ENCODE data around the gene LYRM4. TPM values are rescaled to one million over a fixed set of nuclear protein-coding genes. Genes with fewer than 3 reads are reported as not detected.

Gene LYRM4
- total and polyA plus RNA-seq, 12 donors, result 18.3 to 33.0 (median 24.5) TPM

GRCh38 chr6:5203546-5203945 is 57.2 kb downstream of the LYRM4 start:
- no peaks in the 10 kb centered on the region for H3K9me3 ChIP-seq
- DNase-seq (no peak), ATAC-seq (no peak)
- WGBS, 2 donors, result 69 to 76% methylated on average over 10 of the region's 10 CpGs
- TF ChIP-seq CTCF (IDR thresholded peaks at IDR 0.05), result no peak
- peaks cover 23 to 91% (median 70%) of the 10 kb centered on the region in 9 donors for H3K4me1 ChIP-seq
- no peaks in the 10 kb centered on the region for H3K36me3 ChIP-seq
- intact Hi-C loops (cut with DNase I), result loop anchor here in 3 of 10 donors (5.0 to 10.0 kb wide), 3 partner anchors 59 to 149 kb away; no protein-coding TSS in a partner anchor
- peak overlapping the region in 7 of 10 donors; percentile 6 to 92 (median 85) for H3K27ac ChIP-seq
- H3K27me3 ChIP-seq, result no peaks in the 10 kb centered on the region
- no peak overlapping the region for H3K4me3 ChIP-seq

- WGBS, 2 donors, result 67 to 79% methylated on average over 7 of the region's 7 CpGs
- H3K4me3 ChIP-seq, result no peak overlapping the region
- no peak for TF ChIP-seq CTCF (IDR thresholded peaks at IDR 0.05)
- H3K36me3 ChIP-seq, result no peaks in the 10 kb centered on the region
- peak overlapping the region in 5 of 10 donors; percentile 1 to 92 (median 31) for H3K27ac ChIP-seq
- no peaks in the 10 kb centered on the region for H3K27me3 ChIP-seq
- H3K4me1 ChIP-seq, result peaks cover 23 to 85% (median 70%) of the 10 kb centered on the region in 9 donors
- intact Hi-C loops (cut with DNase I), result loop anchor here in 3 of 10 donors (5.0 to 10.0 kb wide), 3 partner anchors 58 to 148 kb away; no protein-coding TSS in a partner anchor
- no peak for DNase-seq
- peak in 1 of 8 donors; percentile 25 for ATAC-seq
- H3K9me3 ChIP-seq, result no peaks in the 10 kb centered on the region
These were observed 57.8 kb downstream of the LYRM4 start for GRCh38 chr6:5202941-5203340.

DNA sequence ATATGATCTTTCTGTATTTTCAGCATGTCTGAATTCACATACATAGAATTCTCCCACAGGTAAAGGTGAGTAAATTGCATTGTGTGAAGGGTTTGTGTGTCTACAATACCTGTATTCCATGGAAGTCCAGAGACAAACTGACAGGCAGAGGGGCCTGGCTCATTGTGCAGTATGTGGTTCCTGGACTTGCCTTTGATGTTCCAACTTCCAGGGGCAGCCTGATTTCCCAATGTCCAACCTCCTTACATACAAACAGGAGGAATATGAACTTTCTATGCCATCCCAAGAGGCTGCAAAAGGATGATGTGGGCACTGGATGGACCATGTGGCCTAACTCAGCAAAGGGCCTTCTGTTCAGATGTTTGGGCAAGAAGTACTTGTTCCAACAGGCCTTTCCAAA is 58.5 kb downstream of the LYRM4 start:
- Histone ChIP-seq H3K4me1 (peaks cover 23 to 78% (median 63%) of the 10 kb centered on the region in 9 donors), H3K4me3 (no peak overlapping the region), H3K27me3 (no peaks in the 10 kb centered on the region), H3K27ac (peak overlapping the region in 4 of 10 donors; percentile 1 to 92 (median 32)), H3K36me3 (no peaks in the 10 kb centered on the region), H3K9me3 (no peaks in the 10 kb centered on the region)
- DNase-seq (no peak), ATAC-seq (no peak)
- TF ChIP-seq CTCF (IDR thresholded peaks at IDR 0.05), result no peak
- intact Hi-C loops (cut with DNase I), result loop anchor here in 3 of 10 donors (5.0 to 10.0 kb wide), 3 partner anchors 57 to 147 kb away; no protein-coding TSS in a partner anchor

GRCh38 chr6:5201271-5201670 is 59.5 kb downstream of the LYRM4 start:
- Histone ChIP-seq H3K4me1 (peaks cover 23 to 68% (median 56%) of the 10 kb centered on the region in 9 donors), H3K27ac (peak overlapping the region in 5 of 10 donors; percentile 9 to 38 (median 36)), H3K9me3 (no peaks in the 10 kb centered on the region), H3K4me3 (no peak overlapping the region), H3K27me3 (no peaks in the 10 kb centered on the region), H3K36me3 (no peaks in the 10 kb centered on the region)
- ATAC-seq, result peak in 3 of 8 donors; percentile 20 to 34 (median 30)
- WGBS, 2 donors, result 69 to 71% methylated on average over 5 of the region's 5 CpGs
- DNase-seq, result no peak
- no peak for TF ChIP-seq CTCF (IDR thresholded peaks at IDR 0.05)
- intact Hi-C loops (cut with DNase I), result loop anchor here in 3 of 10 donors (5.0 to 10.0 kb wide), 3 partner anchors 56 to 146 kb away; no protein-coding TSS in a partner anchor

Measured in heart right ventricle (tissue), 16 donors.